Cardiac fibroblast (primary cell): Measurements from ENCODE around the gene HMOX1.
A peak's percentile ranks its signal among the peaks of the same experiment; 100 is the strongest.
"Not testable (repeated sequence)": the region's sequence is repeated elsewhere in the genome, so short reads cannot be mapped to it uniquely, and the experiment has no call there.

Experiments used
- DNase-seq, 2 donors: peaks; one replicate each; pipeline versions ENCODE4 v3.0.0 to v3.0.0-alpha.2; 2010; ENCODE audit warnings: low read depth in 2 of 2
- H3K4me3 ChIP-seq, 2 donors: replicated peaks in 1 of 2; 1 replicate in 1 of 2; 2 replicates in 1 of 2; pipeline ENCODE4 v1.5.1; 2011; ENCODE audit warnings: low read depth in 2 of 2, low read length in 2 of 2, mild to moderate bottlenecking in 2 of 2, moderate library complexity in 1 of 2
- TF ChIP-seq, protein P1 (sequence below): IDR thresholded peaks from one replicate; pipeline ENCODE4 v1.5.1; 2011; ENCODE audit warnings: low read depth, mild to moderate bottlenecking, low read length, inconsistent platforms

Gene HMOX1

DNA sequence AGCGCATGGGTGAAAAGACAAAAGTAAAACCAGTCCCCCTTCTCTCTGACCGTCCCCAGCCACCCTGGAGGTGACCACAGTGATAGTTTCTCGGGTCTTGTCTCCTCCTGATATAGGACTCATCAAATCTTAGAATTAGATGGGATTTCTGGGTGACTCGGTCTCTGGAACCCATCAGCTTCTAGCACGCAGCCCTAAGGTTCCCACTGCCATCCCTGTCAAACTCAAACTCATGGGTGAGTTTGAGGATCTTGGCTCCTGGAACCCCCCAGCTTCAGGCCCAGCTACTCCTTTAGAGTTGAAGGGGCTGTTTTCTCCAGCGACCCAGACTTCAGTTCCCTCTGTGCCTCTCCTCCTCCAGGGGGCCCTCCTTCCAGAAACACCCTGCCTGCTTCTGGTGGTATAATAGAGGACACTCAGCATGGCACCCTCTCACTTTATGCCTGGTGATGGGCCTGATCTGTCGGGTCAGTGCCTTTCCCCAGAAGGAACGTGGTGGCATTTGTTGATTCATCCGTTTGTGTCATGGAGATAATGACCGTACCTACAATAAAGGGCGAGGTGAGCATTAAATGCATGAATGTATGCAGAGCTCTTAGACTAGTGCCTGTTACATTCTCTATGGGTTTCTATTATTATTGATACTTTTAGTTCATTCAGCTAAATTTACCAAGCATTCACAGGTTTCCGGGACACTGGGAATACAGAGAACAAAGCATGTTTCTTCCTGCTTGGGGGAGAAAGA is 50.8 kb downstream of the HMOX1 start:
- DNase-seq = no peak
- TF ChIP-seq, protein P1, sequence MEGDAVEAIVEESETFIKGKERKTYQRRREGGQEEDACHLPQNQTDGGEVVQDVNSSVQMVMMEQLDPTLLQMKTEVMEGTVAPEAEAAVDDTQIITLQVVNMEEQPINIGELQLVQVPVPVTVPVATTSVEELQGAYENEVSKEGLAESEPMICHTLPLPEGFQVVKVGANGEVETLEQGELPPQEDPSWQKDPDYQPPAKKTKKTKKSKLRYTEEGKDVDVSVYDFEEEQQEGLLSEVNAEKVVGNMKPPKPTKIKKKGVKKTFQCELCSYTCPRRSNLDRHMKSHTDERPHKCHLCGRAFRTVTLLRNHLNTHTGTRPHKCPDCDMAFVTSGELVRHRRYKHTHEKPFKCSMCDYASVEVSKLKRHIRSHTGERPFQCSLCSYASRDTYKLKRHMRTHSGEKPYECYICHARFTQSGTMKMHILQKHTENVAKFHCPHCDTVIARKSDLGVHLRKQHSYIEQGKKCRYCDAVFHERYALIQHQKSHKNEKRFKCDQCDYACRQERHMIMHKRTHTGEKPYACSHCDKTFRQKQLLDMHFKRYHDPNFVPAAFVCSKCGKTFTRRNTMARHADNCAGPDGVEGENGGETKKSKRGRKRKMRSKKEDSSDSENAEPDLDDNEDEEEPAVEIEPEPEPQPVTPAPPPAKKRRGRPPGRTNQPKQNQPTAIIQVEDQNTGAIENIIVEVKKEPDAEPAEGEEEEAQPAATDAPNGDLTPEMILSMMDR = peak; percentile 32
- no peak overlapping the region for H3K4me3 ChIP-seq

DNA sequence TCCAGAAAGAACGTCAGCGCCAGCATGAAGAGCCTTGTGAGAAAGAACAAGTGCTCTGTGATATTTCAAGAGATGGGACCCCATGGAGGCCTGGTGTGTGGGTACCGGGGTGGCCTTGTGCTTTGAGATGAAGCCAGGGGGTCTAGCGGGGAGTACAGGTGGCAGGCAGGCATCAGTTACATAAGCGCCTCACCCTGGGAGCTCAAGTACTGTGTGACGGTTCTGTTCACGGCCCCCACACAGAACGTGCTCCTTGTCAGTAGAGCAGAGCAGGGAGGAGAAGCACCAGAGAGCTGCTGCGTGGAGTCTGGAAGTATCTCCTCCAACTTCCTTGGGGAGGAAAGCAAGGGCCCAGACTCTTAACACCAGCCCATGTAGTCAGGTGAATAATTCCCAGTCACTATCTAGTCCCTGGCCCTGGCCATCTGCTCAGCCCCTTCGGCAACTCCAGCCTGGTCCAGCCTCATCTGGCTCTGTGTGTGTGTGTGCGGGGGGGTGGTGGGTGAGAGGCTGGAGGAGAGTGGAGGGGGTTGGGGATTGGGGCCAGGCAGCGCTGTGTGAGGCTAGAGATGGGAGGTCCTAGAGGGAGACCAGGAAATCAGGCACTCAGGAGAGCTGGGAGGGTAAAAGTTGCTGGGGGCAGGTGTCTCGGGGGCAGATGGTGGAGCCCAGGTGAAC is 51.5 kb downstream of the HMOX1 start:
- no peak overlapping the region for H3K4me3 ChIP-seq
- DNase-seq = no peak
- TF ChIP-seq, protein P1 = no peak

DNA sequence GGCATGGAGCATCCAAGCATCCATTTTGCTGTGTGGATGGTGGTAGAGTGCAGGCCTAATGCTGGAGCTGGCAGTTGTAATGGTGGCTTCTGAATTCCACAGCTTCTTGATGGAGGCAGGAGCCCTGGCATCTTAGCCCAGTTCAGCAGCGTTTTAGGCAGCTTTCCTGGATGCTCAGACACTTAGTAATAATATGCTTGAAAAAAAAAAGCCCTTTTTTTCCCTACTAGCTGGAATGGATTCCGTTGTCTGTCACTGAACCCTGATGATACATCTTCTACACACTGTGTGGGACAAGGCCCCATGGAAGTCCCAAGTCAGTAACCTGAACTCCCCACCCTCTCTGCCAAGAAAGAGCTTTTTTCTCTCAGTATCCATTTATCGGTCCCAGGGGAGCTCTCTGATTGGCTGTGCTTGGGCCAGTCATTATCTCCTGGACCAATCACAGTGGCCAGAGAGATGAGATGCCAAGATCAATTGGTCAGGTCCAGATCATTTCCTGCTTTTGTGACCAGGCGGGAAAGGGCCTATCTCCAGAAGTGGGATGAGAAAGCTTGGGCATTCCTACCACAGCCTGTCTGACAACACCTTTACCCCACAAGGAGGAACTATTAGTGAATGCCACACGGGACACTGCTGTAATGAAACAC is 53.3 kb downstream of the HMOX1 start:
- peak in 1 of 2 donors; percentile 32 for DNase-seq
- TF ChIP-seq, protein P1 = no peak
- H3K4me3 ChIP-seq = no peak overlapping the region

DNA sequence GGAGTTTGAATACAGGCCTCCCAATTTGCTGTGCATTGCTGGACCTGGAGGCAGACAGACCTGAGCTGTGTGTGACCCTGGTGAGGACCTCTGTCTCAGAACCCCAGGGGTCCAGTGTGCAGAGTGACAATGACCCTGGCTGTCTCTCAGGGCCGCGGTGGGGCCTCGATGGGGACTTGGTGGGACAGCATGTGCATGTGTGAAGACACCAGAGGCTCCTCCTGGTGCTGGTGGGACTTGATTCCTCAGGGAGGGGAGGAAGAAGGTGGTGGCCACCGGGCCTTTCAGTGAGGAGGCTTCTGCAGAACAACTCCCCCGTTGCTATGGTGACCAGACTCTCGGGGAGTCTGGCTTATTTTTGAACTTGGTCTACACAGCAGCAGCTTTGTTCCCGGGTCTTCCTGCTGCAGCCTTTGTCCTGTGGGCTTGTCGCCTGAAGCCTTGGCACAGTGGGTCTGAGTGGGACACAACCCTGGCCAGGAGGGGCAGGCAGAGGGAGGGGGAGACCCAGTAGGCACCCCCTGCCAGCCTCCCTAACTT is 54.4 kb downstream of the HMOX1 start:
- TF ChIP-seq, protein P1 = no peak
- DNase-seq = no peak

DNA sequence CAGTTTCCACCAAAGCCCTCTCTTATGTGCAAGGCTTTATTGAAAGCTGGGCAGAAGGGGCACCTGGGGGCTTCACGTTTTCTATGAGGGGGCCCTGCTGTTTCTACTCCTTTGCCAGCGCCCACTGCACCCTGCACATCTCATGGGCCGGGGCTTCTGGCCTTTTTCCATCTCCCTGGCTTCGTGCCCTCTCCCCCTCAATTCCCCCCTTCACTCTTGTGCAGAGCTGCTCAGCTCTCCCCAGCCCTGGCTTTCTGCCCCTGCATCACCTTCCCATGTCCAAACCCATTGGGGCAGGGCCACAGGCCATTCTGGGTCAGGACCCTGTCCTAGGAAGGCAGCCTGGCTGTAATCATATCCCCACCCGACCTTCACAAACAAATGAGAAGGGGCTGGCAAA is 55.5 kb downstream of the HMOX1 start:
- no peak overlapping the region for H3K4me3 ChIP-seq
- TF ChIP-seq, protein P1 = no peak
- no peak for DNase-seq

More for the DNA sequence above, 54.4 kb downstream of the HMOX1 start:
- H3K4me3 ChIP-seq = no peak overlapping the region

- no peak overlapping the region for H3K4me3 ChIP-seq
- DNase-seq = peak in 1 of 2 donors; percentile 18
- TF ChIP-seq, protein P1 = no peak
Observed at GRCh38 chr22:35437049-35437448, 56.2 kb downstream of the HMOX1 start.

- not testable (repeated sequence) for DNase-seq, H3K4me3 ChIP-seq
Observed at GRCh38 chr22:35438673-35439364, 57.9 kb downstream of the HMOX1 start.
